HG02981 (cell line): ENCODE results near the gene CPO.

Source experiments
- ATAC-seq: cut with Tn5 transposase; IDR thresholded peaks from one replicate; pipeline ENCODE4 v1.9.1; 2021; ENCODE audit warnings: mild to moderate bottlenecking, moderate library complexity; ENCODE audit not compliant: unreplicated experiment

The CPO gene

DNA sequence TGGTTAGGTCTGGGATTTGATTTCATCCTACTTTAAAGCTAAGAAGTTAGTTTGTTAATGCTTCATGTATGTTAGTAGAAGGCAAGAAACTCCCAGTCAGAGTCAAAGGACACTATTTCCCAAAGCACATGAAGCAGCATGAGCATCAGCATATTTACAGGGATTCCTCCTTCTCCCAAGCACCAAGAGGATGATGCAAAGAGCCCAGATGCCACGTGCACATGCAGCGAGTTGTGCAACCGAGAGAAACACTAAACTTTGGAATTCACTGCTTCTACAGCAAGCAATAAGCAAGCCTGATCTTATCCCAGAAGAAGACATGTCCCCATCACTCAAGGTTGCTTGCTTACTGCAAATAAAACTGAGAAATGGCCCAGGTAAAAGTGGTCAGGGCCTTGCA lies 32.5 kb downstream of the CPO start:
- ATAC-seq: no peak

DNA sequence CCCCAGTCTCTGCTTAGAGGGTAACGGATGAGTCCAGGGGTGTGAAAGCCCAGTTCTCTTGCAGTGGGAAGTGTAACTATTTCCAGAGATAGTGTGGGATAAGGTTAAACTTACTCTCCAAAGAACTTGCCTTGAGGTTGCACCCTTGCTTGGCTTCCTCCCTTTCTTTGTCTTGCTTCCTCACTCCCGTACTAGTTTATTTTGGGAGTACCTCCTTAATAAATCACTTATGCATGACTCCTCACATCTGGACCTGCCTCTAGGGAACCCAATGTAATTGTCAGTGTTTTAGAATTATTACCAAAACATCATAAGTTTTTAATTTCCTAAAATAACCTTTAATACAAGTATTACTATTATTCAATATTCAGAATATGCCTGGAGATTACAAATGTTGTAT lies 35.2 kb downstream of the CPO start:
- no peak for ATAC-seq

DNA sequence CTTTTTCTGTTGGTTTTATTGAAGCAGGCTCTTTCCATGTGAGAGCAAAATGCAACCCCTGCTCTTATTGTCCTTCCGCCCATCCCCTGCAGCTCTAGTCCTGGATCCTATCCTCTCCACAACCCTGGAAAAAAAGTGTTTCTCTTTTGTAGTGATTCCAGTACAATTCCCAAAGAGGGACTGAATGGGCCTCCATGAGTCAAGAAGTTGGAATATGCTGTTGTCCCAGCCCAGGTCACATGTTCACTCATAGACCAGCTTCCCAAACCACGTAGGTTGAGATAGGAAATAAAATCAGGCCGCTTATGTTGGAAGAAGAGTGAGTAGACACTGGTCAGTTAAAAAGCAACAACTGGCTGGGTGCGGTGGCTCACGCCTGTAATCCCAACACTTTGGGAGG lies 39.4 kb downstream of the CPO start:
- ATAC-seq: no peak

DNA sequence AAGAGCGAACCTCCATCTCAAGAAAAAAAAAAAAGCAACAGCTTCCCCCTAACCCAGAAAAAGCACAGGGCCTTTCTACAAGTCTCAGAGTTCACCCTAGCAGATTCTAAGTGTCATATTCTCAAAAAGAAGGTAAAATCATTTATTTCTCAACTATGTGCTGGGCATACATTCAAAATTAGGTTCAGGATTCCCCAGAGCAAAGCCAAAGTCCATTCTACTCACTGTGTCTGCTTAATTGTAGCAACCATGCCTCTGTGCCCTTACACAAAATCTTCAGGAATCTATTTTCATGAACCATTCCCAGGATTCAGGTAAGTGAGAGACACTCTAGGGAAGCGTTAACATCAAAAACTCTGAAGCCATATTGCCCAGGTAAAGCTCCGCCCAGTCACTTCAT lies 40.0 kb downstream of the CPO start:
- no peak for ATAC-seq

DNA sequence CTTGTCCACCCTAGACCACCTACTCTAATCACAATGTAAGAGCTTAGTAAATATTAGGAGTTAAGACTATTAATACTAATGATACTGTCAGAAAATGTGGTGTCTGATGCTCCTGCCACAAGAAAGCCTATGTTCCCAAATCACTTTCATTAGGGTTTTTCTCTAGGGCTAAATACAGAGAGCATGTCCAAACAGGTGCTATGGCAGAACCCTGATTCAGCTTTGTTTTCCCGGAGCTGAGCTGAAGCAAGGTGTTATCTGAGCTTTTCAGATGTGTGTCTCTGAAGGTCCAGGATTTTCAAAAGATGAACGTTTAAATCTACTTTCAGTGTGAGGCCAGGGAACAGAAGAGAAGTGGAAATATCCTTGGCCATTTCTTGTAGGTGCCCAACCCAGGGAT lies 40.6 kb downstream of the CPO start:
- ATAC-seq: no peak

DNA sequence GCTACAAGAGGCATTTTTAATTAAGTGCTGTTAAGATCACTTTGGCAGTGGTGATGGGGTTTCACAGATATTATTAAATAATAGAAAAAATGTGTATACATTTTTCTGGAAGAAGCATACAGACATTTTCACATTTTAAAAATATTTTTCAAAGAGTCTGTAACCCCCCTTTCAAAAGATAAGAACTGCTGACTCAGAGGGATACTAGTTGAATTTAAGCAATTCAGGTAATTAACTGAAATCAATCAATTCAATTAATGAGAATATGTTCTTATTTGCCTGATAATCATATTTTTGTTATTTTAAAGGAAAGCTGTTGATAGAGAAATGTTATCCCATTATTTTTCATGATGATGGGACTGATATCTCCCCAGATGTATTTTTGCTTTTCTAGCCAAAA lies 41.1 kb downstream of the CPO start:
- no peak for ATAC-seq

DNA sequence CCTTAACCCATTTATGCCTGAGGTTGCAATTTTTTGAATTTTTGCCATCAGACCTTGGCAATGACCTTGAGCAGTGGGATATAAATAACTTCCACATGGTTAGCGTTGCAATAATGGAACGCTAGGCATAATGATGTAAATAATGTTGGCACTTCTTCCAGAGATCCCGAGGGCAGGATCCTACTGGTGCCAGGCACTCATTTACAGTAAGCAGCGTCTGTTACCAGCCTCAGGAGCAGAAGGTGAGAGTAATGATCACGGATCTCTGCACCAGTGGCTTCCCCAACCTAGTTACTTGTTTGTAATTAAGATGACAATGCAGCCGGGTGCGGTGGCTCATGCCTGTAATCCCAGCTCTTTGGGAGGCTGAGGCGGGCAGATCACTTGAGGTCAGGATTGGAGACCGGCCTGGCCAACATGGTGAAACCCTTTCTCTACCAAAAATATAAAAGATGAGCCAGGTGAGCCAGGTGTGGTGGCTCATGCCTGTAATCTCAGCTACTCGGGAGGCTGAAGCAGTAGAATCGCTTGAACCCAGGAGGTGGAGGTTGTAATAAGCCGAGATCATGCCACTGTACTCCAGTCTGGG lies 41.9 kb downstream of the CPO start:
- ATAC-seq: no peak

DNA sequence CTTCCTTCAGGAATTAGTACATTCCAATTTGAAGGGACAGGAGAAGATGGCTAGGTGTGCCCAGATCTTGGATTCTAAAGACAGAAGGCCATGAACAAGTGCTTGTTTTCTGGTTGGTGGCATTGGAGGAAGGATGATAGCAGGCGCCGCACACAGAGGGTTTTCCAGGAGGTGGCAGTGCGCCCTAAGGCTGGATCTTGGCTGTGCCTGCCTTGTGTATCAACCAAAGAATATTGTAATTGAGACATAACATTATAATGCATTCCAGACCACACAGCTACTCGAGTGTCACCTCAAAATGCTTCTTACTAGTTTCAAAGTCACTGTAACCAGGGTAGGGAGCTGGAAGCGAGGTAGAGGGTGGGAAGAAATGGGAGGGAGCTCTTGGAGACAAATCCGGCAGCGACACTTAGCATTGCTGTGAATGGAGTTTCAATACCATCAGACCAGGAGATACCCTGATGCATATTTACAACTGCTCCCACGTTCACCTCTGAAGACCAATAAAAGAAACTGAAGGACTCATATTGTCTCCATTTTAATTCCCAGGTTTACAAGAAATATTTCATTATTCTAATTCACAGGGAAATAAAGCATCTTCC lies 42.5 kb downstream of the CPO start:
- ATAC-seq: no peak

DNA sequence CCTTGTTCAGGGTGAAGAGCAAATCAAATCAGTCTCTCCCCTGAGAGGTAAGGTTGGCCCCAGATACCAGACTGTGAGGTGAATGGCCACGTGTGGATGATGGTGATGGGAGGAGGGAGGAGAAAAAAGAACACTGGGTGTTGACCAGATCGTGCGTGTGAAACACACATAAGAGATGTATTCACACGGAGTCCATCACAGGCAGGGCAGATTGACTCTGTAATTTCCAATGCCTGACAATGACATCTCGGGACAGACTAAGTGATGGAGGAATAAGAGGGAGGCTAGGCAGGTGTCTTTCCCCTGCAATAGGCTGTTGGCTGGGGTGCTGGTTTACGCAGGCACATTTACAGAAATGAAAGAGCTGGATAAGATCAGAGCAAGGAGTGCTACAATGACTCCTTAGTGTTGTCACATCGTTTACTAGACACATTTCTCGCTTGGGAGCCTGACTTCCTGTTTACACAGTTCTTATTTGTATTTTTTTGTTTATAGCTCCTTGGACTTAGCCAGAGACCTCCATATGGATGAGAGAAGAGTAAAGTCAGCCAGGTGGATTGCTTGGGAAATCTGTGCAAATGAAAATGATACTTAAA lies 43.1 kb downstream of the CPO start:
- no peak for ATAC-seq

DNA sequence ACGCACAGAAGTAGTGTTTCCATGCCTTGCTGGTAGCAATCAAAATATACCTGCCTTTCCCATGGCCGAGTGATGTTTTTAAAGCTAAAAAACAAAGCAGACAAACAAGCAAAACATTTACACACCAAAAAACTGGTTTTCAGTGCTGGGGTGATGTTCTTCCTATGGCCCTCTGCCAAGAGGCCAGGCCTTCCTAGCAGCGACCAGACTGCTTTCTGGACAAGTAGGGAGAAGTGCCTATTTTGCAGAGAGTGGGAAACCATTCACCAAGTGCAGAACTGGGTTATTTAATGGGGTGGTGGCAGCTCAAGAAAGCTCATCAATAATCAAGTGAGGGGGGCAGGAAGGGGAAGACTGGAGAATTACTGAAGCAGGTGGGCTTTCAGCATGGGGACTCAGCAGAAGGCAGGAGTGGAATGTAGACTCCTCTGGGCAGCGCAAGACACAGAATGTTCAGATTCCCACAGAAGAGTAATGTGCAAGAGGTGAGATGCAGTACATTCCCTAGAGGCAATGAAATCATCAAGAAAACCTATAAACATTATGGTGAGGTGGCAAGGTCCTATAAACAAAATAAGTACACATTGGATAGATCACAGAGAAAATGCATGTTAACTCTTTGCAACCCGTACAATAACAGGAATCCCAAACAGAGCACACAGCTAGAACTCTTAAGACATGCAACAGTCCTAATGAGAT lies 44.0 kb downstream of the CPO start:
- ATAC-seq: no peak

DNA sequence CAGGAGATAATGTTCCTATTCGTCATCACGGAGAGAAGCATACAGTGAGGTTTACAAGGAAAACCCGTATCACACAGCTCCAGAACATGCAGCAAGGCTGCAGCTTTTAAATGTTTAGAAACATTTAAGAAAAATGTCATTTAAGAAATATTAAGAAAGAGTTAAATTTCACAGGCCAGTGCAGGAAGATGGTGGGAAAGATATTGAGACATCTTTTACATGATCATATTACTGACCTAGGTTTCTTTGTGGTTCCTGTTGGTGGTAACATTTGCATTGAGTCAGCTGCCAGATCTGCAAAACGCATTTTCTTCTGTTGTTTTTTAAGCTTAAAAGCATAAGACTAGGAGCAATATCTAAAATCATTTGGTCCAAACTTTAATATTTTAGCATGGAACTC lies 44.9 kb downstream of the CPO start:
- no peak for ATAC-seq

DNA sequence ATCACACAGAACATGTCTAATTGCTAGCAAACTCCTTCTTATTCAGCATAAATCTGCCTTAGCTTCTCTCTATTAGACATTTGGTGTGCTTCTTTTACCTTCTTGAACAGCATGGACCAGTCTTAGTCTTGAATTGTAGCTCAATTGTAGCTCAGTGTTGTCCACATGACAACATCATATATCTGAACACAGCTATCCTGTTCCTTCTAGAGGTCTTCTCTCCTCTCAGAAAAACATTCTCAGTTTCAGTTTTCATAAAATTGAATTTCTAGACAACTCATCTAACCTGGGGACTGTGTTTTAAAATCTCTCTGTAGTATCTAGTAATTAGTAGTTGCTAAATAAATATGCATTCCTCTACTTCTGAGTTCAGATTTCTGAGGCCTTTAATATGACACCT lies 47.6 kb downstream of the CPO start:
- ATAC-seq: no peak

DNA sequence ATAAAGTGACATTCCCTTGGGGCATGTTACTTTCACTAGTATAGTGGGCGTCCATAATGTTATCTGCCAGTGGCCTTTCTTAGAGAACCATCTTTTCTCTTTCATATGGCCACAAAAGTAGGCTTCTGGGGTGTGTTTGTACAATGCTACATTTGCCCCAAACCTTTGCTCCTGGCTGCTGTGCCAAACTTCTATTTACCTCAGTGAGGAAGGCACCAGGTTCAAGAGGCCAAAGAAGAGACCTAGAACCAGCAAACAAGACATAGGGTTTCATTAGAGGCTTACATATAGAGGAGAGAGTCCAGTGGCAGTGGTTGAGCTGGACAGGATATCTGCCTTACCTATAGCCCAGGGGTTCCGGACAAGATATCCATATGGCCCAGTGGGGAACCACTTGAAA lies 48.5 kb downstream of the CPO start:
- ATAC-seq: no peak

DNA sequence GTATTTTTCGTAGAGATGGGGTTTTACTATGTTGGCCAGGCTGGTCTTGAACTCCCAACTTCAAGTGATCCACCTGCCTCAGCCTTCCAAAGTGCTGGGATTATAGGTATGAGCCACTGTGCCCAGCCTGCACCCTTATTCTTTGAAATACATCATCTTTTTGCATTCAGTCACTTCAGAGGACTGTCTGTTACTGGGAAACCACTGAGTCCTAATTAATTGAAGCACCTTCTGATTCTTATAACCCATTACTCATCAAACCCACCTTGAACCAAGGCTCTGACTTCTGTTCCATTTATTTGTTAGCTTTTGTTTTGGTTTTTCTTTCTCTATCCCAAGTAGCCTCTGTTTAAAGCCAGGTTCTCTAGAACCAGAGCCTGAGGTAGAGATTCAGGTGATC lies 49.6 kb downstream of the CPO start:
- no peak for ATAC-seq

DNA sequence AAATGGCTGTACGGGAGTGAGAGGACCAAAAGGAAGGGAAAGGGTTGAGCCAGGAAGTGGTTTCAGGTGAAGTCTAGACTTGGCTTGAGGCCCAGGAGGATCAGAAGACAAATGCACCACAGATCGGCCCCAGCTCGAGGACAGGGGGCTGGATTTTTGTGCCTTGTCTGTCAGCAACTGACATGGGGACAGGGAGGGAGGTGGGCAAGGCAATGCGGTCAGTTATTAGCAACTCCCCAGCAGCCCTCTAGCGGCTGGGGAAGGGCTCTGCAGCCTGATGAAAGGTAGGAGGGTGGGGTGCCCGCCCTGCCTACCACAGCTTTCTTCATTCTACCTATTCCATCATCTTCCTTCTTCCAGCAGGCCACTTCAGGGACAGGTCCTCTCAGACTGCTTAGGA lies 50.0 kb downstream of the CPO start:
- ATAC-seq: peak; percentile 82

DNA sequence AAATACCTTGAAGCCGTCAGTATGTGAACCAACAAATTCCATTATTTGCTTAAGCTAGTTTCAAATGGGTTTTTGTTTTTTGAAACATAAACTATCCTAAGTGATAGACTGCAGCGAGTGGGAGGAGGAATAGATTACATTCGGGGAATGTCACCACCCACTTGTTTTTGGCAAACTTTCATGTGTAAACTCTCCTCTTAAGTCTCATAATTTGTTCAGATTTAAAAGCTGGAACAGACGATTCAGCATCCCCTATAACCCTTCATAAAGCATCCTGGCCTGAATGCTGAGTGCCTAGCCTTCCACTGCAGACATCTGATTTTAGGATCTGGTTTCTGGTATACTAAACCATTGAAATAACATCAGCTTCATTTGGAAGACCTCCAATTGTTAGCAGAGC lies 51.0 kb downstream of the CPO start:
- no peak for ATAC-seq

DNA sequence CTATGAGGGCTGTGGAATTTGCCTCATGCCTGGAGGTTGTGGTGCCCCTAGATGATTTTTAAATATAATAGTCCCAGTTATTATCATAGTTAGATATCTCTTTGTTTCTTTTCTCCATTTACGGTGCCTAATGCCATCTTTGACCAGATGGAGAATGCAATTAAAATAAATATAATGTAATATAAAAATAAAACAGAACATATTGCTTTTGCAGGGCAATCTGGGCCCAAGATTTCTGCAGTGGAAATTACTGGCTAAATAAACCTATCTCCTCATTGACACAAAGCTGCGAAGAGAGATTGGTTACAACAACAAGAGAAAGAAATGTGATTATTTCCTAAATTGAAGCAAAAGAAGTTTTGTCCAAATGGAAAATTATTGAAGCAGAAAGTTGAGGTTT lies 51.8 kb downstream of the CPO start:
- ATAC-seq: no peak

DNA sequence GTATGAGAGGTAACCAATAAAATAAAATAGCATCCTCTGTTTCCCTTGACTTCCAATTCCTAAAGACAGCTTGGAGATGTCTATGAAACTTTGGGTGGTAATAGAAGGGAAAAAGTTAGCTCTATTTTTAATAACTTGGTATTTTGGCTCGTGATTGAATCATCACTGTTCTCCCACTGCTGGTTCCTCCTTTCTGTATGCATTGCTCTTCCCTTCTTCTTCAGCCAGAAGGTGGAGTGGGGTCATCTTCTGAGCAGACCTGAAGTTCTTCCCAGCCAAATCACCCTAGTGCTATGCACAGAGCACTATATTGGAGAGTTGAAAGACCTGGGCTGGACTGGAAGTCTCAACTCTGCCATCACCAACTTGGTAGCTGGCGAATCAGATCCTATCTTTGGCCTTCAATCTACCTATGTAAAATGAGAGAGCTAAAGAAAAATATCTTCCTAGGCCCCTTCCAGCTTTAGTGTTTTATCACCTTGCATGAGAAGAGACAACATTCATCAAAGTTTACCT lies 54.1 kb downstream of the CPO start:
- no peak for ATAC-seq

DNA sequence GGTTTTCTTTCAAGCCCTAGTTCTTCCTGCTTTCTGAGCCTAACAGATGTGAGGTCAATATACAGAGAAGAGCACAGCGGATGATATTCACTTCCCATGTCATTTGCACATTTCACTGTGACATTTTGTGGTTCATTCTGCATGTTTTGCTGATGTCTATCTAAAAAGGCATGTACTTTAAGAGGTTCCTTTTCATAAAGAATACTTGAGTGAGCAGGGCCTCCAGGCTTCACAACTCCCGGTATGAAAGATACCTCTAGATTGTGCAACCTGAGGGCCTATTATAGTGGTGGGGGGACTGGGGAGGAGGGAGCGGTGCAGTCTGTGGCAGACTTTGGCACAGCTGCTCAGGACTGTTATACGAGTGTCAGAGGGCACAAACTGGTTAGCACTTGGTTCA lies 54.6 kb downstream of the CPO start:
- no peak for ATAC-seq

DNA sequence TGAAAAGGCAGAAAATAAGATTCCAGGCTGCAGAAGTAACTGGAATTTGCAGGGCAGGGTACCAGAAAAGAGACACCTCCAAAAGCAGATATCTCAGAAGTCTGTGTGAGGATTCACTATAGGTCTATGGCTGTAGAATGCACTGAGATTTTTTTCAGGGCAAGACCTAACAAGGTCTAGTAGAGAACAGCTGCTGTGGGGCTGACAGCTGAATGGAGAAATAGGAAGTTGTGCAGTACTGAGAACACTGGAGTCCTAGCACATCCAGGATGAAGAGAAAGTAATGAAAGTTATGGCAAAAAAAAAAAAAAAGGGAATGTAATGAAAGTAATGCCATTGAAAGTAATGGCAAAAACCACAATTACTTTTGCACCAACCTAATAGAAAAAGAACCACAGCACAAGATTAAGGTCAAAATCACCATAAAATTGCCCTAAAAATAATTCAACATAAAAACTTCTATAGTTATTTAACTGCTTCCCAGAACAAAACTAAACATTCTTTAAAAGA lies 57.3 kb downstream of the CPO start:
- ATAC-seq: no peak

DNA sequence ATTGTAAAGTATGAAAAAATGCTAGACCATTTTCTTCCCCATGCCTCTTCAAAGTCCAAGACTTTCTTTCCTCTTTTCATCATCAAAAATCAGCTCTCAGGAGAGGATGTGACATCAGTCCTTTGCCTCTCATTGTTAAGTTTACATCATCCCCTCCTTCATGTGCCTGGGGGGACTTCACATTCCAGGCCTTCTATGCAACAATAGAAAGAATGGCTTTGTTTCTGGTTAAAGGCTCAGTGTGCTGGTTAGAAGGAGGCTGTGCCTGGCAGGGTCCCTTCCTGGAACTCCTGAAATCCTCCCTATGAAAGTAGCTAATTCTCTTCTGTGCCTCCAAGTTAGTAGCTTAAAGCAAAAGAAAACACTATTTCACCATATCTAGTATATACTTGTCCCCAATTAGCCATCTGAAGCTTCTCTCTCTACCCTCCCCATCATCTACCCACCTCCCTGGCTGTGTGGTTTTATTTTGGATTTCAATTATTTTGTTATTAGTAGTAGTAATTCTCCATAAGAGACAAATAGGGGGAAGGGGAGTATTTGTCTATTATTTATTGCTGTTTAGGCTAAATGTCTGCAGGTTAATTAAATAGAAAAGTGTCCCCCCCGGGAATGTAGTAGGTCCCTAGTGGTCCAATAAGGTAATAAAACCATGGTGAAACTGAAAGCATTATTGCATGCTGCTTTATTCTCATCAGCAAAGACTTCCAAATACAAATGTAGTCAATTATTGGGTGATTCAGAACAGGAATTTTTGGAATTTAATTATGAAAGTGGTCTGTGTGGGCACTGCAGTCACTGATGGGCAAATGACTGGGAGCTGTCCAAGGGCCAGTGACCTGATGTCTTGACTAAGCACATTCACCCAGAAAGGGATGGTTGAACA lies 69.0 kb downstream of the CPO start:
- ATAC-seq: no peak
